IPS-18c (cell line): ENCODE measurements around the gene SPHK1.

Experiments
- H3K4me3 ChIP-seq: 2 replicates; pipeline ENCODE4 v1.7.0; 2013; ENCODE audit warnings: low read depth, mild to moderate bottlenecking, low read length, moderate library complexity; ENCODE audit not compliant: insufficient read depth
- H3K9me3 ChIP-seq: one replicate; pipeline ENCODE4 v1.6.1; 2013; ENCODE audit warnings: mild to moderate bottlenecking, low read length, moderate library complexity; ENCODE audit not compliant: control insufficient read depth, insufficient read depth

Gene SPHK1

DNA sequence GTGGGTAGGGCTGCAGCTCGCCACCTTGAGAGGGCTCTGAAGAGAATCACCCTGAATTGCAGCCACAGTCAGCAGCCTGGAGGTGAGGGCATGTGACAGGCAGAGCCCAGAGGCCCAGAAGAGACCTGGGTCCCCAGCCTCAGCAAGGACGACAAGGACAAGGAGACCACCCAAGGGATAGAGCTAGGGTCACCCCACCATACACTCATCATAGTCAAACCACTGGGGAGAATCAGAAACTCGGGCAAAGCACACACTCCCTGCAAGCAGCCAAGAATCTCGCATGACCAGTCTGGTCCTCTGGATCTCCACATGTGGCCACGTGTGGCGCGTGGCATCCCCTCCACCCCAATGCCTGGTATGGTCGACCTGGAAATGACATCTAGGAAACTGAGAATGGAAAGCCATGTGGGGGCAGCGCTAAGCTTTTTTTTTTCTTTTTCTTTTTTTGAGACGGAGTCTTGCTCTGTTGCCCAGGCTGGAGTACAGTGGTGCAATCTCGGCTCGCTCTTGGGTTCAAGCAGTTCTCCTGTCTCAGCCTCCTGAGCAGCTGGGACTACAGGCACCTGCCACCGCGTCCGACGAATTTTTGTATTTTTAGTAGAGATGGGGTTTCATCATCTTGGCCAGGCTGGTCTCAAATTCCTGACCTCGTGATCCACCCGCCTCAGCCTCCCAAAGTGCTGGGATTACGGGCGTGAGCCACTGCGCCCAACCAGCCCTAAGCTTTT, 4.6 kb upstream of the SPHK1 start:
- no peaks in the 10 kb centered on the region for H3K9me3 ChIP-seq
- no peak overlapping the region for H3K4me3 ChIP-seq

DNA sequence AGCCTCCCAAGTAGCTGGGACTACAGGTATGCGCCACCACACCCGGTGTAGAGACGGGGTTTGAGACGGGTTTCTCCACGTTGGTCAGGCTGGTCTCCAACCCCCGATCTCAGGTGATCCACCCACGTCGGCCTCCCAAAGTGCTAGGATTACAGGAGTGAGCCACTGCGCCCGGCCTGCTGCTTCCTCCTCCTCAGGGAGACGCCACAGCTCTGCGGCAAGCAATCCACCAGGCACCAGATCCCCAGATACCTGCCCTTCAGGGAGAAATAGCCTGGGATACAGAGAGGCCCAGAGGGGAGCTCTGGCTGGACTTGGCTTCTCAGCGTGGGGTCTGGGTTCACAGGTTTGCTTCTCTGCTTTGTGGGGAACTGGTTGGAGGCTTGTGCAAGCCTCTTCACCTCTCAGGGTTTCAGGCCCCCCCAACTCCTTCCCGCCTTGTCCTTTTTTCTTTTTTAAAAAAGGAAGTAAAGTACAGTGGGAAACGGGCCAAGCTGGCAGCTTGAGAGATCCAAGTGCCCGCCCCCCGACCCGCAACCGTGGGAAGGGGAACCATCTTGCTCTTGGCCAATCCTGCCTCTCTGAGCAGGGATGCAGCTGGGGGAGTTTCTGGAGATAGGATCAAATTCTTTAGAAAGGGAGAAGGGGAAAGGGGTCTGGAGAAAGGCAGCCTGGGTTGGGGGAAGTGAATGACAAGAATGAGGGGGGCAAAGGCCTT, 2.6 kb upstream of the SPHK1 start:
- no peaks in the 10 kb centered on the region for H3K9me3 ChIP-seq
- no peak overlapping the region; the same call in 1 of the 2 replicates for H3K4me3 ChIP-seq

DNA sequence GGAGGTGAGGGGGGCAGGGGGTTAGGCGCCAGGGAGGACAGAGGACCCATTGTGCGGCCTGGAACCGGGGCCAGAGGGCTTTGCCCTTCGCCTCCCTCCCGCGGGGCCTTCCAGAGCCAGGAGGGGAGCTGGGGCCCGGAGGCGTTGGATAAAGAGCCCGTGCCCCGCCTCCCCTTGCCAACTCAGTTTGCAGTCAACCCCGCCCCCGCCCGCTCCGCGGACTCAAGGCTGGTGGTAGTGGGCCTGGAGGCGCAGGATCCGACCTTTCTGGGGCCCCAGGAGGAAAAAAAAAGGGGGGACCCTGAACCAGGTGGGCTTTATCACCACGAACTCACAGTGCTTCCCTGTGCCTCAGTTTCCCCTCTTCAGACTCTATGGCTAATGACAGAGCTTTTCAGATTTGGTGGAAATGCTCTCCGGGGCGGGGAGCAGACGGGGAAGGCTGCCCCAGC, 2.0 kb upstream of the SPHK1 start:
- H3K9me3 ChIP-seq: no peaks in the 10 kb centered on the region
- peak overlapping the region; percentile 56 for H3K4me3 ChIP-seq

DNA sequence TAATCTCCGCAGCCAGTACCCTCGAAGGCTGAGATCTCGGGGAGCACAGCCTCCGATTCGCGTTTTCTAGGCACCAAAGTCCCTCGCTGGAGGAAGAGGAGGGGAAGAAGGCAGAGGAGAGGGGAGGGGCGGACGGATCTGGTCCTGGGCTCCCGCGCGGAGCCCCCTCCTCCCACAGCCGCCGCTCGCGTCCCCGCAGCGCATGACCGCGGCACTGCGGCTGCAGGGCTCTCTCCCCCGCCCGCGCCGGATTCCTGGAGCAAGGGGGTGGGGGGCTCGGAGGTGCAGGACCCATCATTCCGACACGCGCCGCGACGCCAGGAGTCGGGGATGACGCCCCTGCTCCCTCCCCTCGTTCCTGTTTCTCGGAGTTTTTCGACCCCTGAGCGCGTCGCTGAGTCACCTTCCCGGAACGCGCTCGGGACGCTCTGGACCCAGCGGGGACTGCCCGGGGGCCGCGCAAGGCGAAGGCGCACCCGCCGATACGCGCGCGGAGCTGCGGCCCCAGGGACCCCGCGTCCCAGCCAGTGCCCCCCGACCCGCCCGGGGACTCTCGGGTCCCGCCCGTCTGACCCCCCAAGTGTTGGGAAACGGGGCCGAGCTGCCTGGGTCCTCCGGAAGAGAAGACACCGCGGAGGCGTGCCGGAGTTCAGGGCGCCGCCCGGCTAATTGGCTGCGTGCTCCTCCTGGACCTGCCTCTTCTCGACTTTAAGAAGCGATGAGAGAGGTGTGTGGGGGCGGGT, 1.4 kb upstream of the SPHK1 start:
- H3K9me3 ChIP-seq: no peaks in the 10 kb centered on the region
- H3K4me3 ChIP-seq: peak overlapping the region; percentile 56

DNA sequence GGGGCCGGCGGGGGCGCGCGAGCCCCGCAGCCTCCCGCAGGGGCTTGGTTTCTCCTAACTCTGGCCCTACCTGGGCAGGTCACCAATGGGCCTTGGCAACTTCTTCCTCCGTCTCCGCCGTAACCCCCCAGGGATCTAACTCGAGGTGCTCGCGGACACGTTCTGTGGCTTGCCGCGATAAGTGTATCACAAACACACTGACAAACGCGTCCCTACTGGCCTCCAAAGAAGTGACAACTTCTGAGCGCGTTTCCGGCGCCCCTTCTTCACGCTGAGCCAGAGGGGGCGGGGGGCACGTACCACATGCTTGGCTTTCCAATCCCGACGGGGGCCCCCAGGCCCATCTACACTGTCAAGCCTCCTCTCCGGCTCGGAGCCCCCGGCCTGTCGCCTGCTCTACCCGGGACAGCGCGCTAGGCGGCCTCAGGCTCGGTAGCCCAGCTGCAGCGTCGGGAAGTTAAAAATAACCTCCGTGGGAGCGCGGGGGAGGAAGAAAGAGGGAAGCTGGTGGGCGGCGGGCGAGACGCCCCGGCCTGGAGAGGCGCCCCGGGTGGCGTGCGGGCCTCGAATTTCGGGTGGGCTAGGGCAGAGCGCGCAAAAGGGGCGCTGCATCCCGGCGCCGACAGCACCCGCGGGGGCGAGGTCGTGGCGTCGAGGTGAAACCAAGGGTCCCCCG, 725 bp upstream of the SPHK1 start:
- Histone ChIP-seq H3K4me3 (peak overlapping the region; percentile 56; the same call in 1 of the 2 replicates), H3K9me3 (no peaks in the 10 kb centered on the region)

DNA sequence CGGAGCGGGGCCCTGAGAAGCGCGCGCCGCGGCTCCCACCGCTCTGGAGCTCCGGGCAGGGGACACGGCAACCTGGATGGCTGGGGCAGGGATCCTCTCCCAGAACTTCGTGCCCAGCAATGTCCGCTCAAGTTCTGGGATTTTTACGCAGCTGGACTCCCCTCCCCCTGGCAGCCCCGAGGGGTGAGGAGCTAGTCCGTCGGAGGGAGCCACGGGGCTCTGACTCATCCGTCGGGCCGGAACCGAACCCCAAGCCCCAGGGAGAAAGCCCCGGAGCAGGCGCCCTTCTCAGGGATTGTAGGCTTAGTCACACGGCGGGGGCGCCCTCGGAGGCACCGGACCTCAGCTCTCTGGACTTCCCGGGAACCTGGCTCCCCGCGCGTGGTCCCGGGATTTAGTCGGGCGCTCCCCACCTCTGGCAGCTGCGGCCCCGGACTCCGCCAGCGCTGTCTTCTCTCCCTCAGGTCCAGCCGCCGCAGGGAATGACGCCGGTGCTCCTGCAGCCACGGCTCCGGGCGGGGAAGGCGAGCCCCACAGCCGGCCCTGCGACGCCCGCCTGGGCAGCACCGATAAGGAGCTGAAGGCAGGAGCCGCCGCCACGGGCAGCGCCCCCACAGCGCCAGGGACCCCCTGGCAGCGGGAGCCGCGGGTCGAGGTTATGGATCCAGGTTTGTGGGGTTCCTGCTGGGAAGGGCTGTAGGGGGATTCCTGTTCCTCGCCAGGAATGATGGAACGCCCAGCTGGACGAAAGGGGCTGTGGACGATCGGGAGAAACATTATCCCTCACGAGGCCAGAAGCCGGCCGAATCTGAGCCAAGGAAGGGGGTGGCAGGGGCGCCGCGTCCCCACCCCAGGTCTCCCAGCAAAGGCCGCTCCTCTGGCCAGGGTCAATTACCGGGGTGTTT, 830 bp downstream of the SPHK1 start:
- H3K9me3 ChIP-seq: no peaks in the 10 kb centered on the region
- H3K4me3 ChIP-seq: peak overlapping the region; percentile 56; the same call in 1 of the 2 replicates

DNA sequence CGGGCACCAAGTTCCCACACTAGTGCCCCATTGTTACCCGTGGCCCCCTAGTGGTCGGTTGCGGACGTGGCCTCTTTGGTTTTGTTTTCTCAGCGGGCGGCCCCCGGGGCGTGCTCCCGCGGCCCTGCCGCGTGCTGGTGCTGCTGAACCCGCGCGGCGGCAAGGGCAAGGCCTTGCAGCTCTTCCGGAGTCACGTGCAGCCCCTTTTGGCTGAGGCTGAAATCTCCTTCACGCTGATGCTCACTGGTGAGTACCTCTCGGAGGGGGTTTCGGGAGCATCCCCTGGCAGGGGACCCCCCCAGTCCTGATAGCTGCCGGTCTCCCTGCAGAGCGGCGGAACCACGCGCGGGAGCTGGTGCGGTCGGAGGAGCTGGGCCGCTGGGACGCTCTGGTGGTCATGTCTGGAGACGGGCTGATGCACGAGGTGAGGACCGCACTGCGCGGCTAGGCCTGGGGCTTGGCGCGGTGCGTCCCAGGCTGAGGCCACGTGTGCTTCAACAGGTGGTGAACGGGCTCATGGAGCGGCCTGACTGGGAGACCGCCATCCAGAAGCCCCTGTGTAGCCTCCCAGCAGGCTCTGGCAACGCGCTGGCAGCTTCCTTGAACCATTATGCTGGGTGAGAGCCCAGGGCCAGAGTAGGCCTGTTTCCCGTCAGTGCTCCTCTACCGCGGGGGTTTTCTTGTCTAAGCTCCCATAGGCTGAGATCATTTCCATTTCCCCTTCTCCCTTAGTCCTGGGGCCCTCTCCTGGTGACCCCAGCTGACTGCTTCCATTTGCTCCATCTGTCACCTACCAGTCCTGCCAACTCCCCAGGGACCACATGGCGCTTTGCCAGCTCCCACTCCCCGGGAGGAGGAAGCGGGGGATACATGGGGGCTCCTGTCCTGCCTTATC, 1.7 kb downstream of the SPHK1 start:
- Histone ChIP-seq H3K9me3 (no peaks in the 10 kb centered on the region), H3K4me3 (no peak overlapping the region; the same call in 1 of the 2 replicates)

DNA sequence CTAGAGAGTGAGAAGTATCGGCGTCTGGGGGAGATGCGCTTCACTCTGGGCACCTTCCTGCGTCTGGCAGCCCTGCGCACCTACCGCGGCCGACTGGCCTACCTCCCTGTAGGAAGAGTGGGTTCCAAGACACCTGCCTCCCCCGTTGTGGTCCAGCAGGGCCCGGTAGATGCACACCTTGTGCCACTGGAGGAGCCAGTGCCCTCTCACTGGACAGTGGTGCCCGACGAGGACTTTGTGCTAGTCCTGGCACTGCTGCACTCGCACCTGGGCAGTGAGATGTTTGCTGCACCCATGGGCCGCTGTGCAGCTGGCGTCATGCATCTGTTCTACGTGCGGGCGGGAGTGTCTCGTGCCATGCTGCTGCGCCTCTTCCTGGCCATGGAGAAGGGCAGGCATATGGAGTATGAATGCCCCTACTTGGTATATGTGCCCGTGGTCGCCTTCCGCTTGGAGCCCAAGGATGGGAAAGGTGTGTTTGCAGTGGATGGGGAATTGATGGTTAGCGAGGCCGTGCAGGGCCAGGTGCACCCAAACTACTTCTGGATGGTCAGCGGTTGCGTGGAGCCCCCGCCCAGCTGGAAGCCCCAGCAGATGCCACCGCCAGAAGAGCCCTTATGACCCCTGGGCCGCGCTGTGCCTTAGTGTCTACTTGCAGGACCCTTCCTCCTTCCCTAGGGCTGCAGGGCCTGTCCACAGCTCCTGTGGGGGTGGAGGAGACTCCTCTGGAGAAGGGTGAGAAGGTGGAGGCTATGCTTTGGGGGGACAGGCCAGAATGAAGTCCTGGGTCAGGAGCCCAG, 2.8 kb downstream of the SPHK1 start:
- Histone ChIP-seq H3K9me3 (no peaks in the 10 kb centered on the region), H3K4me3 (no peak overlapping the region)

DNA sequence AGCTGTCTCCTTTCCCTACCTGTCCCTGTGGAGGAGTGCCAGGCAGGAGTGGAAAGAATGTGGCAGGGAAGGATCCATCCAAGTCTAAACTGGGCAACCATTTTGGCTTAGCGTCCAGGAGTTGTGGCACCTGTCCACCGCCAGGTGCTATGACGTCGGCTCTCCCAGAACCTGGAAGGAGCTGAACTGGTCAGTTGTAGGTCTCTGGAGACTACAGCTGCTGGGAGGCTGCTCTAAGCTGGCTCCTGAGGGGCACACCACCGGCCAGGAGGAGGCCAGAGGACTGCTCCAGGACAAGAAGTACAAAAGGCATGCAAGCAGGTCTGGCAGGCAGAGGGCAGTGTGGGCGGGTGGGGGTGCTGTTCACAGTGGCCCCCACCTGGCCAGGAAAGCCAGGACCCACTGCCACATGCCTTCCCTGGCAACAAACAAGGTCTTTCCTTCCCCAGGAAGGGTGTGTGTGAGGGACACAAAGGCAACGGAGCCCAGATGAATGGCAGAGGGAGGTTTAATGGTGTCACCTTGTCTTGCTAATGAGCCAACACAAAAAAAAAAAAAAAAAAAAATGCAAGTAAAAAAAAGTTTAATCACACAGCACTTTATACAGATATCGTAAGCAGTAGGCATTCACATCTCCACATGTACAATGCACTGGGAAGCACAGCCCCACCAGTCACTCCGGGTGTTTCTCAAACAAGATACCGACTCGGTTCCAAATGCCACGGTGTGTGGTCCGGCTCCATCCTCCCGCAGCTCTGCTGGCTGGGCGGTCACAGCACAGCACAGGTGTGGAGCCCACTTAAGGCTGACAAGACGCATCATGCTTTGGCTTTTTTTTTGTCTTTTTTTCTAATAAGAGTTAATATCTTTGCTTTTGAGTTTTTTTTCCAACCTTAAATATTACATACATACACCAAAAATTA, 4.8 kb downstream of the SPHK1 start:
- H3K9me3 ChIP-seq: no peaks in the 10 kb centered on the region

DNA sequence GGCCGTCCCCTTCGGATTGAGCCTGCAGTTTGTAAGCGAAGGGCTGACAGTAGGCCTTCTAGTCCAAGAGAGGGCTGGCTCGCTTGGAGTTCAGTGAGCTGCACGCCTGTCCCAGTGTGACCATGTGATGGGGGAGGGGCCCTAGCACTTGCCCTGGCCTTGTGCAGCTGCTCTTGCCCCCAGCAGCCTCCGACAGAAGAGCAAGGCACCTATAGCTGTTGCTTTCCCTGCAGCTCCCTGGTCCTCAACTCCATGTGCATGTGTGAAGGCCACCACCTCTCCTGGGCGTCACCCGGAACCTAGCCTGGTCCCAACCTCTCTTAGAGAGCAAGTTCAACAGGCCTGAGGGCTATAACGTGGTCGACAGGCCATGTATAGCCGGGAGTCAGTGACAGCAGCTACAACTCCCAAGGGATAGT, 5.6 kb downstream of the SPHK1 start:
- H3K4me3 ChIP-seq: no peak overlapping the region
- no peaks in the 10 kb centered on the region for H3K9me3 ChIP-seq

More for the DNA sequence above, 4.8 kb downstream of the SPHK1 start:
- H3K4me3 ChIP-seq: peak overlapping the region; percentile 10; the same call in 1 of the 2 replicates

DNA sequence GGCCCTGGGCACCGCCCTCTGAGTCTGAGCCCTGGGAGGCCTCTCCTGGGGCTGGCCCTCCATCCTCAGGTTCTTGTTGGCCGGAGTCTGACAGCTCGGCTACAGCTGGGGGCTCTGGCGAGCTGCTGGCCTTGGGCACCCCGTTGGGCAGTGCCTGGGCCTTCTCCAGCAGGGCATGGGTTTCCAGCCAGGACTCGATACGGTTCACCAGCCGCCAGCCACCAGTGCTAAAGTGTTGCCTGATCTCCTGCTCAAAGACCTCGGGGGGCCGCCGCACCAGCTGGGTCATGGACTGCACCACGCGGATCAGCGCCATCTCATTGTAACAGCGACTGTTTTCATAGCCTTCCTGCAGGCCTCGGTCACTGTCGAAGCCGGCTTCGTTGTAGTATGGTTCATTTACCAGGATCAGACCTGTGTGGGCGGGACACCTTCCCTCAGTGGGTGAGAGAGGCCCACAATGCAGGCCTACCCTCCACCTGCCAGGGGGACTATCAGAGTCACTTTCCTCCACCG, 6.8 kb downstream of the SPHK1 start:
- Histone ChIP-seq H3K4me3 (no peak overlapping the region), H3K9me3 (no peaks in the 10 kb centered on the region)

DNA sequence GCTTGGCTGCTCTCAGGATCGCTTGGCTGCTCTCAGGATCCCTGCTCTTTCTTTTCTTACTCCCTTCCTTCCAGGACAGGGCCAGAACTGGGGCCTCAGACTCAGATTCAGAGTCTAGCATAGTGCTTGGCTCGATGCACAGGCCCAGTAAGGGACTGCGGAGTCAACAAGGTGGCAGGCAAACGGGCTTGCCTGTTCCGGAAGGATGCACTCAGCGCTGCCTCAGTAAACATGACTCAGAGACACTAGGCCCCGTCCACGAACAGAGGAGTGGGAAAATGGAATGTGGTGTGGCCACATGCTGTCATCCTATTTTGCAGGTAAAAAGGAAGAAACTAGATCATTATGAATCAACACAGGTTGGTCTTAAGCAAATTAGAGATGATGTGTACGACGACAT, 9.8 kb downstream of the SPHK1 start:
- Histone ChIP-seq H3K4me3 (no peak overlapping the region), H3K9me3 (no peaks in the 10 kb centered on the region)

DNA sequence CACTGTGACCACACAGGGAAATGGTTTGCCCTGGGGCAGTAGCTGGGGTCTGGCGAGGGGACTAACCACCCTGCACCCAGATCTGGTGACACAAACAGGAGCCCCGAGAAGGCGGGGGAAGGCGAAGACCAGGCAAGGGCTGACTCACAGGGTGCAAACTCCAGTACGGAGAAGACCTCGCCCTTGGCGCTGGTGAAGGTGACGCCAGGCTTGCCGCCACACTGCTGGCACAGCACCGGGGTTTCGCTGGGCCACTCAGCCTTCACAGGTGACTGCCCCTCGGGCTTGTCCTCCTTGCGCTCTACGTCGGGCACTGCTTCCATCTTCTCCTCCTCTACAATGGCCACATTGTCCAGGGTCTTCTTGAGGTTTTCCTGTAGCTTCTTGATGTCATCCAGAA, 11.6 kb downstream of the SPHK1 start:
- Histone ChIP-seq H3K4me3 (no peak overlapping the region), H3K9me3 (no peaks in the 10 kb centered on the region)

DNA sequence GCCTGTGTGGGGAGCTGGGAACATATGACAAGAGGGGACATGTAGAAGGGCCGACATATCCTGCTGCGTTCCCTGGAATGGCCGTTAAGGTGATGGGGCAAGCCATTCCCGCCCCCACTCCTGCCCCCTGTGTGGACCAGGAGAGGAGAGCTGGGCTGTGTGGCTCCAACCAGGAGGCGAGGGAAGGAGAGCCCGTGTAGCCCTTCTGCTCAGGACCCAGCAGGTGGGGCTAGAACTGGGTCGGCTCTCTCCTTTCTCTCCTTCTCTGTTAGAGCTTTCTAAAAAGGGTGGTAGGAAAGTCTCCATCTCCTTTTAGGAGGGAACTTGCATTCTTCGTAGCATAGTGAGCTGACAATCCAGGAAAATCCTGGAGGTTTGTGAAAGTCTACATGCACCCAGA, 12.8 kb downstream of the SPHK1 start:
- no peak overlapping the region for H3K4me3 ChIP-seq
- H3K9me3 ChIP-seq: no peaks in the 10 kb centered on the region
